Measurements from ENCODE around the gene ZNF22.
"Not testable (repeated sequence)": the region's sequence is repeated elsewhere in the genome, so short reads cannot be mapped to it uniquely, and the experiment has no call there.

The ZNF22 gene

GRCh38 chr10:44991571-44991970 lies 9.2 kb upstream of the ZNF22 start:
- no peak for DNase-seq (ENCODE audit: low read depth)

- DNase-seq (ENCODE audit: low read depth), result no peak
Observed at GRCh38 chr10:44992070-44992731, 8.5 kb upstream of the ZNF22 start.

GRCh38 chr10:44992732-44993225 lies 7.9 kb upstream of the ZNF22 start:
- no peak for DNase-seq (ENCODE audit: low read depth)

- DNase-seq (ENCODE audit: low read depth), result no peak
Observed at GRCh38 chr10:44993226-44993921, 7.3 kb upstream of the ZNF22 start.

- DNase-seq (ENCODE audit: low read depth), result no peak
Observed at GRCh38 chr10:44993922-44994751, 6.6 kb upstream of the ZNF22 start.

- no peak for DNase-seq (ENCODE audit: low read depth)
Observed at GRCh38 chr10:44994752-44995530, 5.8 kb upstream of the ZNF22 start.

GRCh38 chr10:44995581-44995913 lies 5.2 kb upstream of the ZNF22 start:
- no peak for DNase-seq (ENCODE audit: low read depth)

- DNase-seq (ENCODE audit: low read depth), result no peak
Observed at GRCh38 chr10:44995914-44996669, 4.6 kb upstream of the ZNF22 start.

GRCh38 chr10:44997105-44997748 lies 3.5 kb upstream of the ZNF22 start:
- DNase-seq (ENCODE audit: low read depth), result no peak

- DNase-seq (ENCODE audit: low read depth), result no peak
Observed at GRCh38 chr10:44998146-44998631, 2.5 kb upstream of the ZNF22 start.

- peak; percentile 24 for DNase-seq (ENCODE audit: low read depth)
Observed at GRCh38 chr10:45000138-45000751, 478 bp upstream of the ZNF22 start.

GRCh38 chr10:45001381-45002148 lies 842 bp downstream of the ZNF22 start:
- DNase-seq (ENCODE audit: low read depth), result peak; percentile 70

GRCh38 chr10:45003432-45004000 lies 2.8 kb downstream of the ZNF22 start:
- DNase-seq (ENCODE audit: low read depth), result no peak

GRCh38 chr10:45004661-45005060 lies 3.9 kb downstream of the ZNF22 start:
- DNase-seq (ENCODE audit: low read depth), result no peak

GRCh38 chr10:45005284-45005683 lies 4.6 kb downstream of the ZNF22 start:
- DNase-seq (ENCODE audit: low read depth), result no peak

- DNase-seq (ENCODE audit: low read depth), result no peak
Observed at GRCh38 chr10:45006276-45007030, 5.7 kb downstream of the ZNF22 start.

GRCh38 chr10:45008524-45009161 lies 7.9 kb downstream of the ZNF22 start:
- DNase-seq (ENCODE audit: low read depth), result peak; percentile 88

- DNase-seq (ENCODE audit: low read depth), result not testable (repeated sequence)
Observed at GRCh38 chr10:45014557-45014956, 13.8 kb downstream of the ZNF22 start.

Data from ELR (cell line).